Panc1 (cell line): ENCODE measurements around the gene BHLHE23. TPM values are rescaled to one million over a fixed set of nuclear protein-coding genes. Genes with fewer than 3 reads are reported as not detected.

Experiments
- ATAC-seq: fragments of 200-7000 bp; cut with Tn5 transposase; 2 replicates; pipeline ENCODE4 v1.9.1; 2020; ENCODE audit warnings: mild to moderate bottlenecking, moderate library complexity
- BruUV-seq: library from RNA; stranded (reverse); fragments of 400-500 nt; replicated peaks from 2 replicates; lab custom pipeline; 2021; lab: Mats Ljungman, UMichigan
- CTCF ChIA-PET: fragments of 300-600 bp; sonication (Branson Sonifier 250); formaldehyde crosslinking; loops from one replicate; lab custom pipeline; 2022; ENCODE audit warnings: antibody characterized with exemption; lab: Charles Lee
- POLR2A ChIA-PET: fragments of 300-600 bp; sonication (Branson Sonifier 250); formaldehyde crosslinking; loops from one replicate; lab custom pipeline; 2022; ENCODE audit warnings: antibody characterized with exemption; lab: Charles Lee
- DNase-seq: peaks from one replicate; pipeline ENCODE4 v3.0.0-alpha.2; 2010; ENCODE audit warnings: low read depth, low spot score
- H3K27ac ChIP-seq: 2 replicates; pipeline ENCODE4 v1.5.1; 2011; ENCODE audit warnings: mild to moderate bottlenecking, low read length, inconsistent platforms
- H3K27me3 ChIP-seq: fragments of 200-500 bp; sonication (Bioruptor generic); 2 replicates; pipeline ENCODE4 v1.6.0; 2014; ENCODE audit warnings: low read length, inconsistent platforms; ENCODE audit not compliant: control insufficient read depth, insufficient read depth
- H3K36me3 ChIP-seq: fragments of 200-500 bp; sonication (Bioruptor generic); 2 replicates; pipeline ENCODE4 v1.5.1; 2014; ENCODE audit warnings: inconsistent platforms, mild to moderate bottlenecking, low read length, moderate library complexity; ENCODE audit not compliant: control insufficient read depth, insufficient read depth
- H3K4me1 ChIP-seq: 2 replicates; pipeline ENCODE4 v1.5.1; 2011; ENCODE audit warnings: inconsistent platforms, mild to moderate bottlenecking, low read length, moderate library complexity; ENCODE audit not compliant: control insufficient read depth, insufficient read depth
- H3K4me3 ChIP-seq, 2 experiments: 2 replicates each; pipeline ENCODE4 v1.5.1; 2011 to 2012; ENCODE audit warnings: low read depth in 2 of 2, low read length in 2 of 2, mild to moderate bottlenecking in 2 of 2, inconsistent platforms in 1 of 2, moderate library complexity in 1 of 2
- H3K9me3 ChIP-seq: fragments of 200-500 bp; sonication (Bioruptor generic); 2 replicates; pipeline ENCODE4 v1.5.1; 2014; ENCODE audit warnings: low read depth, mild to moderate bottlenecking, inconsistent platforms, low read length, moderate library complexity; ENCODE audit not compliant: control insufficient read depth, insufficient read depth
- CTCF ChIP-seq: fragments of 450-650 bp; IDR thresholded peaks from 2 replicates; pipeline ENCODE4 v1.5.1; 2017; ENCODE audit warnings: mild to moderate bottlenecking
- POLR2AphosphoS5 ChIP-seq: IDR thresholded peaks from 2 replicates; pipeline ENCODE4 v1.6.1; 2012; ENCODE audit warnings: mild to moderate bottlenecking, low read depth, low read length, moderate library complexity
- REST ChIP-seq, 2 experiments: IDR thresholded peaks; 2 replicates each; pipeline ENCODE4 v1.6.1; 2011 to 2012; ENCODE audit warnings: low read depth in 2 of 2, control low read depth in 1 of 2, low read length in 1 of 2, mild to moderate bottlenecking in 1 of 2, moderate library complexity in 1 of 2; ENCODE audit not compliant: insufficient read depth in 1 of 2
- SIN3A ChIP-seq: IDR thresholded peaks from 2 replicates; pipeline ENCODE4 v1.6.1; 2012; ENCODE audit warnings: low read depth, mild to moderate bottlenecking, low read length, moderate library complexity, borderline replicate concordance; ENCODE audit not compliant: insufficient read depth
- TCF7L2 ChIP-seq: IDR thresholded peaks from 2 replicates; pipeline ENCODE4 v1.6.1; 2011; ENCODE audit warnings: mild to moderate bottlenecking, low read depth, low read length, inconsistent platforms
- in situ Hi-C: cut with HindIII; loops from 2 replicates; pipeline ENCODE4 v1.10.0; 2016; ENCODE audit warnings: low sequenced_read_pairs, low pct_unique_long_range_greater_than_20kb
- intact Hi-C: fragments of 100-400 bp; cut with micrococcal nuclease; formaldehyde crosslinking; loops from one replicate; pipeline ENCODE4 v1.10.0; 2022; ENCODE audit not compliant: unreplicated experiment
- total RNA-seq: library from RNA; stranded (reverse); gene quantifications from one replicate; pipeline ENCODE4 v1.2.1, GENCODE V29; 2021; ENCODE audit not compliant: unreplicated experiment

Gene BHLHE23
- total RNA-seq, 1 experiment from 2014 or later: not detected

DNA sequence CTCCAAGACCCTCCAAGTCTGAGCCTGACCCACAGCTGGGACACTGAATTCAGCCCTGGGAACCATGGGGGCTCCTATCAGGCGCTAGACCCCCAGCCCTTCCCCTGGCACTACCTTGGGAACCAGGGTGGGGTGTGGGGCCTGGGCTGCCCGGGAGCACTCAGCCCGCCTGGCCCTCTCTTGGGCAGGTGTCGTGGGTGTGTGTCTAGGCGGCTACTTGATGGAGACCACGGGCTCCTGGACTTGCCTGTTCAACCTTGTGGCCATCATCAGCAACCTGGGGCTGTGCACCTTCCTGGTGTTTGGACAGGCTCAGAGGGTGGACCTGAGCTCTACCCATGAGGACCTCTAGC is 39.6 kb downstream of the BHLHE23 start:
- H3K27me3 ChIP-seq: no peaks in the 10 kb centered on the region
- POLR2A ChIA-PET: no interaction called here
- H3K4me3 ChIP-seq: no peak overlapping the region
- BruUV-seq: no TSS peak
- TF ChIP-seq CTCF (no peak), REST (IDR thresholded peaks at IDR 0.05; ENCODE audit: insufficient read depth in 1 of 2, low read depth in 2 of 2, low read length in 1 of 2) (no peak), TCF7L2 (no peak), SIN3A (no peak), POLR2AphosphoS5 (no peak)
- no peaks in the 10 kb centered on the region for H3K9me3 ChIP-seq
- intact Hi-C loops (no loop called here), in situ Hi-C loops (no loop called here)
- no peaks in the 10 kb centered on the region for H3K4me1 ChIP-seq
- no peak for DNase-seq
- ATAC-seq: no peak
- no peak overlapping the region for H3K27ac ChIP-seq
- CTCF ChIA-PET: no interaction called here
- H3K36me3 ChIP-seq: no peaks in the 10 kb centered on the region

DNA sequence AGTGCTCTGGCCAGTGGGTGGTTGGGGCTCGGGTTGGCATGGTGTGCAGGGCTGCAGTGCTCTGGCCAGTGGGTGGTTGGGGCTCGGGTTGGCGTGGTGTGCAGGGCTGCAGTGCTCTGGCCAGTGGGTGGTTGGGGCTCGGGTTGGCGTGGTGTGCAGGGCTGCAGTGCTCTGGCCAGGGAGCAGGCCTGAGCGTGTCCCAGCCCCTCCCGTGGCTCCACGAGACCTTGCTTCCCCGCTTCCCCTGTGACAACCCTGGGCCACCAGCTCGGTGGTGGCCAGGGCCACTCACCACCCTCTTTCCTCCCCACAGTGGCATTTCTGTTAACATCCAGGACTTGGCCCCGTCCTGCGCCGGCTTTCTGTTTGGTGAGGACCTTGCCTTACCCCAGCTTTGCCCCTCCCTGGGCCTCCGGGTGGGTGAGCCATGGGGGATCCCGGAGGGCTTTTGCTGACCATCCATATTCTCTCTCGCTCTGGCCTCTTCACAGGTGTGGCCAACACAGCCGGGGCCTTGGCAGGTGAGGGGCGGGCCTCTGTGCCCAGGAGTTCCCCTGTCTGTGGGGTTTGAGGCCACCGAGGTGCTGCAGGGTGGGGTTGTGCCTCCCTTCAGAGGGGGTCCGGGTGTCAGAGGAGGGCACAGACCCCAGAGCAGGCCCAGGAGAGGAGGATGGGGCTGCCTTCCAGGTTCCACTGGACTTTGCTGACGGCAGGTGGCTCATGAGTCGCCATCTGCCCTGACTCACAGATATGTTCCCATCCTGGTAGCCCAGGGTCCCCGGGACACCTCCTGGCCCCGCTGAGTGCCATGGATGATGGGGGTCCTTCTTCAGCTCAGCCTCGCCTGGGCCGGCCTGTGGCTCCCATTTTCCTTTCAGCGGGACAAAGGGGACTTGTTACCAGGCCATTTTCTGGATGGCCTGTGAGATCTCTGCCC is 40.3 kb downstream of the BHLHE23 start:
- in situ Hi-C loops (no loop called here), intact Hi-C loops (no loop called here)
- no peaks in the 10 kb centered on the region for H3K4me1 ChIP-seq
- ChIA-PET POLR2A (no interaction called here), CTCF (interaction anchor here (0.6 kb wide), 1 partner anchor 257 kb away, joined by 3 read pairs; no protein-coding TSS in a partner anchor)
- no peaks in the 10 kb centered on the region for H3K27me3 ChIP-seq
- no peak for TF ChIP-seq SIN3A
- no peak for TF ChIP-seq TCF7L2
- H3K36me3 ChIP-seq: no peaks in the 10 kb centered on the region
- no peaks in the 10 kb centered on the region for H3K9me3 ChIP-seq
- BruUV-seq: no TSS peak
- no peak overlapping the region for H3K27ac ChIP-seq
- DNase-seq (no peak), ATAC-seq (no peak)
- H3K4me3 ChIP-seq: no peak overlapping the region

DNA sequence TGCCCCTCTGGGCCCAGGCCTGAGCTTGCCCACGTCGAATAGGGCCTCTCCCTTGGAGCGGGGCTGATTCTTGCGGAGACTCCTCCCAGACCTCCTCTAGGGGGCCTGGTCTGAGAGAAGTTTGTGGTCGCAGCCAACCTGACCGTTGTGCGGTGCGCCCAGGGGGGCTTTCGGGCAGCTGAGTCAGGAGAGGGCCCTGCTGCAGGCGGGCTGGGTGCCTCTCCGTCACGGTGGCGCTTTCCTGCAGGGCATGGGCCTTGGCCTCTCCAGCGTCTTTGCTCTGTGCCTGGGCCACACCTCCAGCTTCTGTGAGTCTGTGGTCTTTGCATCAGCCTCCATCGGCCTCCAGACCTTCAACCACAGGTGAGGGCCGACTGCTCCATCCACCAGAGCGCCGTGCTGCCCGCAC is 41.4 kb downstream of the BHLHE23 start:
- POLR2A ChIA-PET: no interaction called here
- BruUV-seq: no TSS peak

More for the DNA sequence above, 41.4 kb downstream of the BHLHE23 start:
- ATAC-seq: no peak
- CTCF ChIA-PET: interaction anchor here (0.6 kb wide), 1 partner anchor 259 kb away, joined by 3 read pairs; no protein-coding TSS in a partner anchor
- Histone ChIP-seq H3K4me1 (no peaks in the 10 kb centered on the region), H3K9me3 (no peaks in the 10 kb centered on the region), H3K4me3 (no peak overlapping the region), H3K36me3 (no peaks in the 10 kb centered on the region), H3K27ac (no peak overlapping the region), H3K27me3 (no peaks in the 10 kb centered on the region)
- intact Hi-C loops (no loop called here), in situ Hi-C loops (no loop called here)
- TF ChIP-seq TCF7L2 (no peak), REST (IDR thresholded peaks at IDR 0.05; ENCODE audit: insufficient read depth in 1 of 2, low read depth in 2 of 2, low read length in 1 of 2) (no peak)
- no peak for DNase-seq
